GM20000 (cell line): ENCODE results near the gene PARP11.

Experiments used
- DNase-seq: peaks from one replicate; pipeline ENCODE4 v3.0.0; 2012; ENCODE audit warnings: low spot score
- TF ChIP-seq, protein P1 (sequence below): IDR thresholded peaks from 2 replicates; pipeline ENCODE4 v1.5.1; 2012; ENCODE audit warnings: mild to moderate bottlenecking, control low read depth; ENCODE audit errors: extremely low read depth, missing control alignments

The PARP11 gene

DNA sequence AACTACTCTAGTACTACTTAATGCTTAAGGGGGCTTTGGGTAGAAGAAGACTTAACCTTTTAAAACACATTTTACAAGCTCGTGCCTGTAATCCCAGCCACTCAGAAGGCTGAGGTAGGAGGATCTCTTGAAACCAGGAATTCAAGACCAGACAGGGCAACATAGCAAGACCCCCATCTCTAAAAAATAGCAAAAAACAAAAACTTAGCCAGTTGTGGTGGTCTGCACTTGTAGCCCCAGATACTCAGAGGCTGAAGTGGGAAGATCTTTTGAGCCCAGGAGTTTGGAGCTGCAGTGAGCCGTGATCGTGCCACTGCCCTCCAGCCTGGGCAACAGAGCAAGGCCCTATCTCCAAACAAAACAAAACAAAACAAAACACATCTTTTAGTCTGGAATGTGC is 39.7 kb upstream of the PARP11 start:
- TF ChIP-seq, protein P1, sequence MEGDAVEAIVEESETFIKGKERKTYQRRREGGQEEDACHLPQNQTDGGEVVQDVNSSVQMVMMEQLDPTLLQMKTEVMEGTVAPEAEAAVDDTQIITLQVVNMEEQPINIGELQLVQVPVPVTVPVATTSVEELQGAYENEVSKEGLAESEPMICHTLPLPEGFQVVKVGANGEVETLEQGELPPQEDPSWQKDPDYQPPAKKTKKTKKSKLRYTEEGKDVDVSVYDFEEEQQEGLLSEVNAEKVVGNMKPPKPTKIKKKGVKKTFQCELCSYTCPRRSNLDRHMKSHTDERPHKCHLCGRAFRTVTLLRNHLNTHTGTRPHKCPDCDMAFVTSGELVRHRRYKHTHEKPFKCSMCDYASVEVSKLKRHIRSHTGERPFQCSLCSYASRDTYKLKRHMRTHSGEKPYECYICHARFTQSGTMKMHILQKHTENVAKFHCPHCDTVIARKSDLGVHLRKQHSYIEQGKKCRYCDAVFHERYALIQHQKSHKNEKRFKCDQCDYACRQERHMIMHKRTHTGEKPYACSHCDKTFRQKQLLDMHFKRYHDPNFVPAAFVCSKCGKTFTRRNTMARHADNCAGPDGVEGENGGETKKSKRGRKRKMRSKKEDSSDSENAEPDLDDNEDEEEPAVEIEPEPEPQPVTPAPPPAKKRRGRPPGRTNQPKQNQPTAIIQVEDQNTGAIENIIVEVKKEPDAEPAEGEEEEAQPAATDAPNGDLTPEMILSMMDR = no peak
- no peak for DNase-seq

DNA sequence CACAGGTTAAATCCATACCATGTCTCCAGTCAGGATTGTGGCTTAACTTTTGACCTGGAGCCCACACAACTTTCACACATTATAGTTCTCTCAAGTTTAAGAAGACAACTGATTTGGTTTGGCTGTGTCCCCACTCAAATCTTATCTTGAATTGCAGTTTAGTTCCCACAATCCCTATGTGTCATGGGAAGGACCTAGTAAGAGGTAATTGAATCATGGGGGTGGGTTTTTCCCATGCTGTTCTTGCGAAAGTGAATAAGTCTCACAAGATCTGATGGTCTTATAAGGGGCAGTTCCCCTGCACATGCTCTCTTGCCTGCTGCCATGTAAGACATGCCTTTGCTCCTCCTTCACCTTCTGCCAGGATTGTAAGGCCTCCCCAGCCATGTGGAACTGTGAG is 38.2 kb upstream of the PARP11 start:
- TF ChIP-seq, protein P1 = no peak
- no peak for DNase-seq

GRCh38 chr12:3905664-3906063 is 32.5 kb upstream of the PARP11 start:
- TF ChIP-seq, protein P1 = no peak
- DNase-seq = no peak

- TF ChIP-seq, protein P1 = no peak
- DNase-seq = no peak
Observed at GRCh38 chr12:3904999-3905398, 31.8 kb upstream of the PARP11 start.

DNA sequence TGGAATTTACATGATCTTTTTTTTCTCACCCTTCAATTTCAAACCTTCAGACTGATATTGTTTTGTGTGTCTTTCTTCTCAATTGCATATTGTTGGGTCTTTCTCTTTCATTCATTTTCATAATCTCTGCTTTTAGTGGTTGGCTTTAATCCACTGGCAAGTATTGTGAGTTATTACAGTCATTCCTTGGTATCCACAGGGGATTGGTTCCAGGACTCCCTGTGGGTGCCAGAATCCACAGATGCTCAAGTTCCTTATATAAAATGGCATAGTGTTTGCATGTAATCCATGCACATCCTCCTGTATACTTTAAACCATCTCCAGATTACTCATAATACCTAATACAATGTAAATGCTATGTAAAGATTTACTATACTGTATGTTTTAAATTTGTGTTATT is 29.7 kb upstream of the PARP11 start:
- TF ChIP-seq, protein P1 = no peak
- no peak for DNase-seq

GRCh38 chr12:3901116-3901515 is 27.9 kb upstream of the PARP11 start:
- DNase-seq = no peak
- TF ChIP-seq, protein P1 = no peak

GRCh38 chr12:3898756-3899155 is 25.6 kb upstream of the PARP11 start:
- DNase-seq = no peak
- TF ChIP-seq, protein P1 = no peak
